ENCODE measurements around the gene DCD. TPM values are rescaled to one million over a fixed set of nuclear protein-coding genes. Genes with fewer than 3 reads are reported as not detected.
A peak's percentile ranks its signal among the peaks of the same experiment; 100 is the strongest.

Gene DCD
- total RNA-seq, 1 experiment from 2014 or later, result not detected

GRCh38 chr12:54689984-54690383 is 41.8 kb upstream of the DCD start:
- peaks cover 19 to 35% of the 10 kb centered on the region in 2 experiments for H3K4me1 Mint-ChIP-seq
- Histone ChIP-seq H2BK12ac (ENCODE audit: insufficient read length, low read depth, low read length) (no peak overlapping the region), H3K4me2 (ENCODE audit: insufficient read depth, insufficient read length, low read length) (no peak overlapping the region), H3K9ac (ENCODE audit: extremely low read depth, insufficient read length, low read length) (no peak overlapping the region), H2BK20ac (ENCODE audit: low read depth, low read length, poor library complexity, severe bottlenecking) (no peak overlapping the region), H3K18ac (ENCODE audit: insufficient read length, low read depth, low read length) (no peak overlapping the region), H3K14ac (ENCODE audit: insufficient read depth, low read length) (no peak overlapping the region), H3K27ac (ENCODE audit: insufficient read length, low read depth, low read length) (no peak overlapping the region), H3K9me3 (ENCODE audit: control insufficient read depth, low read depth, low read length) (no peaks in the 10 kb centered on the region), H3K23ac (ENCODE audit: insufficient read length, low read depth, low read length) (no peak overlapping the region), H2BK5ac (ENCODE audit: insufficient read length, low read length) (no peak overlapping the region), H4K20me1 (ENCODE audit: control insufficient read depth, insufficient read depth, insufficient read length) (no peaks in the 10 kb centered on the region), H3K23me2 (ENCODE audit: insufficient read length, low read depth, low read length, poor library complexity, severe bottlenecking) (no peaks in the 10 kb centered on the region), H2AFZ (ENCODE audit: low read length) (no peak overlapping the region), H3K56ac (ENCODE audit: insufficient read length, low read depth, low read length) (no peak overlapping the region), H2BK15ac (ENCODE audit: low read depth, low read length) (no peak overlapping the region), H3K79me2 (ENCODE audit: insufficient read depth, low read length) (no peaks in the 10 kb centered on the region), H2BK120ac (ENCODE audit: low read depth, low read length, poor library complexity, severe bottlenecking) (peak overlapping the region; percentile 64), H3K4ac (ENCODE audit: low read depth, low read length) (no peak overlapping the region), H4K5ac (ENCODE audit: insufficient read length, low read depth, low read length) (no peak overlapping the region), H4K91ac (ENCODE audit: insufficient read length, low read depth, low read length) (no peak overlapping the region), H4K8ac (replicated peaks; ENCODE audit: insufficient read length, low read depth, low read length) (no peak overlapping the region), H3K79me1 (ENCODE audit: insufficient read depth, low read depth, low read length, poor library complexity, severe bottlenecking) (no peaks in the 10 kb centered on the region), H3T11ph (ENCODE audit: low read length) (no peak overlapping the region), H2AK5ac (ENCODE audit: insufficient read length, low read length) (no peak overlapping the region), H3K27me3 (ENCODE audit: insufficient read depth, low read length) (peaks cover 2% of the 10 kb centered on the region; the same call in 1 of the 2 replicates), H3K4me1 (ENCODE audit: insufficient read depth, low read length) (peaks cover 8% of the 10 kb centered on the region; the same call in 1 of the 2 replicates)
- H3K36me3 Mint-ChIP-seq (ENCODE audit: insufficient read depth in 1 of 3, low read depth in 3 of 3), result peaks cover 8 to 20% (median 17%) of the 10 kb centered on the region in 3 experiments
- peaks cover 21% of the 10 kb centered on the region for H3K27me3 Mint-ChIP-seq (ENCODE audit: low read depth)
- H3K9me3 Mint-ChIP-seq, result peaks cover 13 to 23% of the 10 kb centered on the region in 2 experiments
- peak; percentile 70 for TF ChIP-seq CTCF (conservative IDR thresholded peaks at IDR 0.05)
- no peak overlapping the region for H3K4me3 Mint-ChIP-seq
- H3K27ac Mint-ChIP-seq, result peak overlapping the region in 1 of 3 experiments; percentile 62; a peak in 1 of 7 replicates
- WGBS (ENCODE audit: extremely low coverage, insufficient read length, low lambda C conversion rate), result no CpG with 5 or more reads among the region's 2 CpGs
- peak; percentile 79 for DNase-seq
